GM12874 (cell line): Measurements from ENCODE around the gene NOXA1.

Experiments
- CTCF ChIP-seq: IDR thresholded peaks from 2 replicates; pipeline ENCODE4 v1.5.1; 2011; ENCODE audit warnings: low read depth, mild to moderate bottlenecking, control low read depth, low read length, moderate library complexity; ENCODE audit not compliant: insufficient read depth

Gene NOXA1

GRCh38 chr9:137387114-137387890, 35.9 kb upstream of the NOXA1 start:
- TF ChIP-seq CTCF, result no peak

DNA sequence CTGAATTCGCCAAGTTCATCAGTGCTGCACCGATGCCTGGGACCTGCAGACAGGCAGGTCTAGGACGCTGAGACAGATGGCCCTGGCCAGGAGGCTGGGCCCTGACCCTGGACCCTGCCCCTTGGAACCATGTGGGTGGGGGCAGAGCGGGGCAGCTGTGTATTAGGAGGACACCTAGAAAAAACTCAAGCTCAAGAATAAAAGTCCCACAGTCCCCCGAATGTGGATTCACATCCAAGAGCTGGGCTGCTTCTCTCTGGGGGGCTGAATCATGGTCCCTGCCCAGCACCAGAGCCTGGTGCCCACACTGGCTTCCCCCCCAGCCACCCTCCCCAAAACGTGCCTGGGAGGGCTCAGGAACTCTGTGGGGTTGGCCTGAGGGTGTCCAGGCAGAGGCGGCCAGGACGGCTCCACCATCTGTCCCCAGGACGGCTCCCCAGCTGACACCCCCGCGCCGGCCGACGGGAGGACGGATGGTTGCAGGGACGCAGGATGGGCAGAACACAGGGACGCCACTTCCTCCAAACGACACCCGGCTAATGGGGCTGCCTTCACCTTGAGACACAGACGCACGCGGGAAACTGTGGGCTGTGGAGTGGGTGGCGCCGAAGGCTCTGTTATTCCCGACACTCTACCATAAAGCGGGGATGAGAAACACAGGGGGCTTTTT, 35.2 kb upstream of the NOXA1 start:
- TF ChIP-seq CTCF, result no peak

- TF ChIP-seq CTCF, result no peak
These were observed 34.4 kb upstream of the NOXA1 start for GRCh38 chr9:137388589-137389427.

- TF ChIP-seq CTCF, result no peak
These were observed 33.8 kb upstream of the NOXA1 start for GRCh38 chr9:137389428-137389746.

DNA sequence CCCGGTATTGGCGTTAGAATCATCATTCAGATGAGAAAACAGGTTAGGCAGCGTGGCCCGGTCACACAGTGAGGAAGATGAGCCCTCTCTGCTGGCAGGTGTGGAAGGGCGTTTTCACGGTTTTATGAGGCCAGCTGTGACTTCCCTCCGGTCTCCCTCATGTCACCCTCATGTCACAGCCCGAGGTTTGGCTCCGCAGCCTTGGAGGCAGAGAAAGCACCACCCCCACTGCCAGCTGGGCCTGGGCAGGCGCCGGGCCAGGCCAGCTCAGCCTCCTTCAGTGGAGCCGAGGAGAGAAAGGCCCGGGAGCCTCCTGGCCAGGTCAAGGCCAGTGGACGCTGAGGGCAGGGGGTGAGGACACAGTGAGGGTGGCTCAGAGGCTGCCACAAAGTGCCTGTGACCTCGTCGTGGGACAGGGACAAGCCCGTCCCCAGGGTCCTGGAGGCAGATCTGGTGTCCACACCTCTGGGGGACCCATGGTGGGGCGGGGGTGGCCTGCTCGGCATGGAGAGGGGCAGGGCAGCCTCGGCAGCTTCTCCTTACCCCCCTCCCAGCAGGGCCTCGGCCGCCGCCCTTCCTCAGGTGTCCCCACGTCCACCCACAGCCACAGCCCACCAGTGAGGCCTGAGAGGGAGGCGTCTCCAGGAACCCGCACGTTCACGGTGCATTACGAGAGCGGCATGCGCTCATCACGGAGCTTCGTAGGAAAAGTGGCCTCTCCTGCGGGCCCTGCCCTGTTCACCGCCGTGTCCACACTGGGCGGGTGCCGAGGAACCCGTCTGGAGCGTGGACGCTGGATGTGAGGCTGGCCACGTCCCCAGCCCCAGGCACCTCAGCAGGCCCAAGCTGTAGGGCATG, 32.4 kb upstream of the NOXA1 start:
- no peak for TF ChIP-seq CTCF

GRCh38 chr9:137391411-137391754, 31.8 kb upstream of the NOXA1 start:
- TF ChIP-seq CTCF, result no peak
